ENCODE data around the gene OR2T8. TPM values are rescaled to one million over a fixed set of nuclear protein-coding genes. Genes with fewer than 3 reads are reported as not detected.

The OR2T8 gene
- total RNA-seq, 1 experiment from 2014 or later = not detected

DNA sequence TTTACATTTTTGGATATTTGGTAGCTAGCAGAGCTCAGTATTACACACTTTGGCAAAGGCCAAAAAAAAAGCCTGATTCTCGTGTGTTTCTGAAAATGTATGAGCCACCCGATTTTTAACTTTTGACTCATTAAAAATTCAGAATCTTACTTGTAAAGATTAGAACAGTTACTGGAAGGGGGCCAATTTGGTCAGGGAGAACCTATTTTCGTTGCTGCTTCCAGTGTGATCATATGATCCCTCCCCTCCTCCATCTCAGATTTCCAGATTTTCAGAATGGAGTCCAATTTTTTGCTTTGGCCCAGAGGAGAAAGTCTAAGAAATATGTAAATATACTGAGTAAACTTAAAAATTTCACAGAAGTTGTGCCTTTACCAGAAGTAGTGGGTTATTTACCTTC is 41.7 kb downstream of the OR2T8 start:
- H3K27ac ChIP-seq = no peak overlapping the region
- H3K79me2 ChIP-seq (ENCODE audit: low read depth) = no peaks in the 10 kb centered on the region
- no peaks in the 10 kb centered on the region for H3K27me3 ChIP-seq (ENCODE audit: insufficient read depth, low read depth)
- no peaks in the 10 kb centered on the region for H3K36me3 ChIP-seq (ENCODE audit: low read depth)
- no peaks in the 10 kb centered on the region for H3F3A ChIP-seq (ENCODE audit: insufficient read depth, low read depth)
- H3K4me3 ChIP-seq = no peak overlapping the region
- H4K20me1 ChIP-seq (ENCODE audit: insufficient read depth) = no peaks in the 10 kb centered on the region
- no peaks in the 10 kb centered on the region for H3K4me1 ChIP-seq (replicated peaks; ENCODE audit: insufficient read depth)
- no peak overlapping the region for H2AFZ ChIP-seq
- H3K9me2 ChIP-seq (ENCODE audit: insufficient read depth) = no peaks in the 10 kb centered on the region
- no peak for TF ChIP-seq EZH2 (IDR thresholded peaks at IDR 0.05; ENCODE audit: low read depth)
- TF ChIP-seq, protein P1, sequence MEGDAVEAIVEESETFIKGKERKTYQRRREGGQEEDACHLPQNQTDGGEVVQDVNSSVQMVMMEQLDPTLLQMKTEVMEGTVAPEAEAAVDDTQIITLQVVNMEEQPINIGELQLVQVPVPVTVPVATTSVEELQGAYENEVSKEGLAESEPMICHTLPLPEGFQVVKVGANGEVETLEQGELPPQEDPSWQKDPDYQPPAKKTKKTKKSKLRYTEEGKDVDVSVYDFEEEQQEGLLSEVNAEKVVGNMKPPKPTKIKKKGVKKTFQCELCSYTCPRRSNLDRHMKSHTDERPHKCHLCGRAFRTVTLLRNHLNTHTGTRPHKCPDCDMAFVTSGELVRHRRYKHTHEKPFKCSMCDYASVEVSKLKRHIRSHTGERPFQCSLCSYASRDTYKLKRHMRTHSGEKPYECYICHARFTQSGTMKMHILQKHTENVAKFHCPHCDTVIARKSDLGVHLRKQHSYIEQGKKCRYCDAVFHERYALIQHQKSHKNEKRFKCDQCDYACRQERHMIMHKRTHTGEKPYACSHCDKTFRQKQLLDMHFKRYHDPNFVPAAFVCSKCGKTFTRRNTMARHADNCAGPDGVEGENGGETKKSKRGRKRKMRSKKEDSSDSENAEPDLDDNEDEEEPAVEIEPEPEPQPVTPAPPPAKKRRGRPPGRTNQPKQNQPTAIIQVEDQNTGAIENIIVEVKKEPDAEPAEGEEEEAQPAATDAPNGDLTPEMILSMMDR (conservative IDR thresholded peaks at IDR 0.05) = no peak
- POLR2A ChIA-PET (ENCODE audit: unreplicated experiment) = no interaction called here
- intact Hi-C loops (cut with micrococcal nuclease; ENCODE audit: unreplicated experiment) = no loop called here
- BruUV-seq (replicated peaks) = no TSS peak
- no peak for DNase-seq
- H3K9me3 ChIP-seq (ENCODE audit: insufficient read depth, low read depth) = no peaks in the 10 kb centered on the region
- CTCF ChIA-PET = no interaction called here
- no peak overlapping the region for H3K4me2 ChIP-seq

DNA sequence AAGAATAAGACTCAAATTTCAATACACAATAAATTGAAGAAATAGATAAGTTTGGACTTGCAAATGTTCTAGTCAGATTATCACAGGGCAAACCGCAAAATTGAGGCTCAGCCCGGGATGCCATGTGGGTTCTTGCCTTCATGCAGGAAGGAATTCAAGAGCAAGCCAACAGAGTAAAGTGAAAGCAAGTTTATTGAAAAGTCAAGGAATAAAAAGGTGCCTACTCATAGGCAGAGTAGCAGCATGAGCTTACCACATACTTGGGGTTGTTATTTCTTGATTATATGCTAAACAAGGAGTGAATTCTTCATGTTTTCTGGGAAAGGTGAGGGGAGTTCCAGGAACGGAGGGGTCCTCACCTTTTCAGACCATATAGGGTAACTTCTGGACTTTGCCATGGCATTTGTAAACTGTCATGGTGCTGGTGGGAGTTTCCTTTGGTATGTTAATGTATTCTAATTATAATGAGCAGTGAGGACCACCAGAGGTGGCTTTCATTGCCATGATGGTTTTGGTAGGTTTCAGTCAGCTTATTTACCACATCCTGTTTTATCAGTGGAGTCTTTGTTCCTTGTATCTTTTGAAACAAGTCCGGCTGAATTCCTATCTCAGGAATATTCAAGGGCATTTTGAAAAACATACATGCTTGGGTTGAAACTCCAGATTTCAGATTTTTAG is 43.0 kb downstream of the OR2T8 start:
- Histone ChIP-seq H3K27ac (no peak overlapping the region), H3F3A (ENCODE audit: insufficient read depth, low read depth) (no peaks in the 10 kb centered on the region), H3K79me2 (ENCODE audit: low read depth) (no peaks in the 10 kb centered on the region), H3K4me3 (no peak overlapping the region), H3K4me1 (replicated peaks; ENCODE audit: insufficient read depth) (no peaks in the 10 kb centered on the region), H3K36me3 (ENCODE audit: low read depth) (no peaks in the 10 kb centered on the region), H3K9me3 (ENCODE audit: insufficient read depth, low read depth) (no peaks in the 10 kb centered on the region), H3K4me2 (no peak overlapping the region), H2AFZ (no peak overlapping the region), H3K9me2 (ENCODE audit: insufficient read depth) (no peaks in the 10 kb centered on the region), H4K20me1 (ENCODE audit: insufficient read depth) (no peaks in the 10 kb centered on the region), H3K27me3 (ENCODE audit: insufficient read depth, low read depth) (no peaks in the 10 kb centered on the region)
- no peak for DNase-seq
- ChIA-PET POLR2A (ENCODE audit: unreplicated experiment) (no interaction called here), CTCF (no interaction called here)
- intact Hi-C loops (cut with micrococcal nuclease; ENCODE audit: unreplicated experiment) = no loop called here
- no TSS peak for BruUV-seq (replicated peaks)
- TF ChIP-seq, protein P1 (conservative IDR thresholded peaks at IDR 0.05) = no peak
- no peak for TF ChIP-seq EZH2 (IDR thresholded peaks at IDR 0.05; ENCODE audit: low read depth)

DNA sequence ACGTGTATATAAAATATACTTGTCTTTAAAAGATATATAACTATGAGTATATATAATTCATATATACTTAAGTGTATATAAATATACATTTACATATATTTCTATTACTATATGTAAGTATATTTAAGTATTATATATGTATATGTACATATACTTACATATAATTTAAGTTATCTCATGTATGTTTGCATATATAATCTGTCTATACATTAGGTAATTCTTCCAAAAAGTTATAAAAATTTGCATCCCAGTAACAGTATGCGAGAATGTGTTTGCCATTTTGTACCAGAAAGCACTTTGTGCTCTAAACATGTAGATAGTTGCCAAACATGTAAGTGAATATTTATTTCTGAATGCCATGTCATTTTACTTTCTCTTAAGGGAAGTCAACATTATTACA is 44.9 kb downstream of the OR2T8 start, which contains the start of gene OR2AK2:
Gene OR2AK2 (plus strand): TSS at position 301 of the 400 bp plus-strand sequence. CDS start 144 bp downstream, outside the sequence.
- Histone ChIP-seq H3K9me3 (ENCODE audit: insufficient read depth, low read depth) (no peaks in the 10 kb centered on the region), H3K79me2 (ENCODE audit: low read depth) (no peaks in the 10 kb centered on the region), H3K4me2 (no peak within 1 kb of the TSS), H3K27ac (no peak within 1 kb of the TSS), H3K27me3 (ENCODE audit: insufficient read depth, low read depth) (no peaks in the 10 kb centered on the region), H3K4me3 (no peak within 1 kb of the TSS), H3K36me3 (ENCODE audit: low read depth) (no peaks in the 10 kb centered on the region), H3K4me1 (replicated peaks; ENCODE audit: insufficient read depth) (no peaks in the 10 kb centered on the region), H2AFZ (no peak within 1 kb of the TSS), H3K9me2 (ENCODE audit: insufficient read depth) (no peaks in the 10 kb centered on the region), H4K20me1 (ENCODE audit: insufficient read depth) (no peaks in the 10 kb centered on the region), H3F3A (ENCODE audit: insufficient read depth, low read depth) (no peaks in the 10 kb centered on the region)
- BruUV-seq (replicated peaks) = no TSS peak
- ChIA-PET POLR2A (ENCODE audit: unreplicated experiment) (no interaction called here), CTCF (no interaction called here)
- DNase-seq = no peak
- intact Hi-C loops (cut with micrococcal nuclease; ENCODE audit: unreplicated experiment) = no loop called here
- no peak for TF ChIP-seq EZH2 (IDR thresholded peaks at IDR 0.05; ENCODE audit: low read depth)
- TF ChIP-seq, protein P1 (conservative IDR thresholded peaks at IDR 0.05) = no peak
